ENCODE data around the gene MAPK7. TPM values are rescaled to one million over a fixed set of nuclear protein-coding genes. Genes with fewer than 3 reads are reported as not detected.

MAPK7 gene
- polyA plus RNA-seq, 4 donors, result 18.4 to 19.9 (median 18.8) TPM

- Histone ChIP-seq H3K4me1 (ENCODE audit: control insufficient read depth in 3 of 3, insufficient read depth in 2 of 3, low read depth in 1 of 3, low read length in 2 of 3) (peaks cover 8 to 52% (median 12%) of the 10 kb centered on the region in 3 donors), H3K4me3 (ENCODE audit: low read depth in 1 of 3, low read length in 3 of 3) (peak within 1 kb of the TSS in 1 of 3 donors; percentile 54), H3K9me3 (ENCODE audit: control insufficient read depth in 2 of 2, insufficient read depth in 1 of 2, low read depth in 1 of 2, low read length in 1 of 2) (no peaks in the 10 kb centered on the region), H3K27ac (ENCODE audit: low read depth in 1 of 3, low read length in 2 of 3) (peak within 1 kb of the TSS; percentile 63 to 90 (median 88)), H3K36me3 (ENCODE audit: control insufficient read depth in 3 of 3, insufficient read depth in 2 of 3, low read depth in 1 of 3, low read length in 3 of 3) (peaks cover 0 to 48% (median 5%) of the 10 kb centered on the region in 3 donors), H3K27me3 (ENCODE audit: control insufficient read depth in 3 of 3, insufficient read depth in 3 of 3, low read length in 3 of 3) (no peaks in the 10 kb centered on the region)
- DNase-seq (peak in 1 of 2 donors; percentile 75), FAIRE-seq (no peak)
- 18 to 46% (median 37%) methylated on average over 19 to 22 of the region's 22 CpGs for WGBS, 3 donors
Observed at GRCh38 chr17:19386974-19387920, 8.9 kb downstream of the MAPK7 start, which contains the start of gene MFAP4. Gene MFAP4, minus strand, starts transcription at chr17:19387190. Its CDS starts 35 bp downstream, at chr17:19387155.

DNA sequence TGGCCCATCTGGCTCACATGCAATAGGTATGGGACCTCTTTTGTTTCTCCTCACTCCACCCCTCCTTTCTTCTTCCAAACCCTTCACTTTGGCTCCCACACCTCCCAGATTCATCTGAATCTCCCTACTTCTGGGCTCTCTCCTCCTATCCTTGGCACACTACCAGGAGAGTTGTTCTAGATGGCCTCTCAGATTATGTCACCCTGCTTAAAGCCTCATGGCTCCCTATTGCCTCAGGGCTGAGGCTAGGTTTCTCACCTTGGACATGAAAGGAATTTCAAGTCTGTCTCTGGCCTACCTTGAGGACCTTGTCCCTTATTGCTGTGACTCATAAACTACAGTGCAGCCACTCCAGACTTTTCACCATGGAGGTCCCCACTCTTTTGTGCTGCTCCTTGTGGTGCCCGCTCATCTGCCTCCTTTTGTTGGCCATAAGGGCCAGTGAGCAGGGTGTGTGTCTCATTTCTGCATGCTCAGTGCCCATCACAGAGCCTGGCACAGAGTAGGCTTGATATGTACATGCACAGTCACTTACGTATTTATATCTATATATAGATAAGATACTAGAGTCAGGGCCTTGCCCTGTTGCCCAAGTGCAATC, 9.7 kb downstream of the MAPK7 start:
- WGBS, 3 donors, result 52 to 67% (median 53%) methylated on average over 2 of the region's 2 CpGs
- Histone ChIP-seq H3K4me1 (ENCODE audit: control insufficient read depth in 3 of 3, insufficient read depth in 2 of 3, low read depth in 1 of 3, low read length in 2 of 3) (peaks cover 8 to 46% (median 12%) of the 10 kb centered on the region in 3 donors), H3K27ac (ENCODE audit: low read depth in 1 of 3, low read length in 2 of 3) (peak overlapping the region; percentile 63 to 88 (median 87)), H3K27me3 (ENCODE audit: control insufficient read depth in 3 of 3, insufficient read depth in 3 of 3, low read length in 3 of 3) (no peaks in the 10 kb centered on the region), H3K9me3 (ENCODE audit: control insufficient read depth in 2 of 2, insufficient read depth in 1 of 2, low read depth in 1 of 2, low read length in 1 of 2) (no peaks in the 10 kb centered on the region), H3K4me3 (ENCODE audit: low read depth in 1 of 3, low read length in 3 of 3) (no peak overlapping the region), H3K36me3 (ENCODE audit: control insufficient read depth in 3 of 3, insufficient read depth in 2 of 3, low read depth in 1 of 3, low read length in 3 of 3) (peaks cover 0 to 41% (median 4%) of the 10 kb centered on the region in 3 donors)
- FAIRE-seq (no peak), DNase-seq (peak; percentile 85 to 87)

DNA sequence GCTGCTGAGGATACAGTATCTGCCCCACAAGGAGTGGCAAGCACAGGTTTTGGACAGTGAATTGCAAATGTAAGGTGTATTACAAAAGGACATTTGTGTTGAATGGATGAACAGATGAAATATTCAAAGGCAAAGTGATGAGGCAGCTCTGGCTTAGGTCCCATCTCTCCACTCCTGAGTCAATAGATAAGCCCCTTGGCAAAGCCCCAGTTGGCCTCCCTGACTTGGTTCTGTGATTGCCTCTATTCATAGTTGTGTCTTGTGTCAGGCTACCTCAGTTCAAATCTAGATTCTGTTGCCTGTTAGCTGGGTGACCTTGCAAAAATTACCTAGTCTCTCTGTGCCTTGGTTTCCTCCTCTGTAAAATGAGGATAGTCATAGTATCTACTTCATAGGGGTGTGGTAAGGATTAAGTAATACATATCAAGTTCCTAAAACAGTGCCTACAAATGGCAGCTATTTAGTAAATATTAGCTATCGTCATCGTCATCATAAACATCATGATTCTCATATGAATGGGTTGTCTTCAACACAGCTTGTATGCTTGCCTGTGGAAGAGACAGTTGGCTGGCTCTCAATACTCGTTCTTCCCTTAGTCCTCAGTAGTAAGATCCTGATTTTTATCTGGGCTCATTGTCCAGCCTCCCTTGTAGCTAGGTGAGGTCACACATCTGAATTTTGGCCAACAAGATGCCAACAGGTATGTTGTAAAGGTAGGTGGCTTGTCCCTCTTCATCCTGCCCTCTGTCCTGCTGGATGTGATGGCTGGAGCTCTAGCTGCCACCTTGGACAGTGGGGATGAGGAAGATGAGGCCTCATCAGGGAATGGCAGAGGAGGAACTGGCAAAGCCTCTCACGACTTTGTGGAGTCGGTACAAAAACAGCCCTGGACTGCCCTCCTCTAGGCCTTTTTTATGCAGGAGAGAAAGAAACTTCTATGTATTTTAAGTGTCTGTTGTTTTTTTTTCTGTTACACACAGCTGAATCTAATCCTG, 10.8 kb downstream of the MAPK7 start:
- H3K36me3 ChIP-seq (ENCODE audit: control insufficient read depth in 3 of 3, insufficient read depth in 2 of 3, low read depth in 1 of 3, low read length in 3 of 3), result peaks cover 0 to 30% (median 0%) of the 10 kb centered on the region in 3 donors
- peak overlapping the region in 2 of 3 donors; percentile 87 to 88 for H3K27ac ChIP-seq (ENCODE audit: low read depth in 1 of 3, low read length in 2 of 3)
- H3K27me3 ChIP-seq (ENCODE audit: control insufficient read depth in 3 of 3, insufficient read depth in 3 of 3, low read length in 3 of 3), result no peaks in the 10 kb centered on the region
- no peak overlapping the region for H3K4me3 ChIP-seq (ENCODE audit: low read depth in 1 of 3, low read length in 3 of 3)
- no peaks in the 10 kb centered on the region for H3K9me3 ChIP-seq (ENCODE audit: control insufficient read depth in 2 of 2, insufficient read depth in 1 of 2, low read depth in 1 of 2, low read length in 1 of 2)
- 67 to 89% (median 81%) methylated on average over 5 of the region's 5 CpGs for WGBS, 3 donors
- no peak for FAIRE-seq
- DNase-seq, result peak in 1 of 2 donors; percentile 17
- peaks cover 8 to 46% (median 12%) of the 10 kb centered on the region in 3 donors for H3K4me1 ChIP-seq (ENCODE audit: control insufficient read depth in 3 of 3, insufficient read depth in 2 of 3, low read depth in 1 of 3, low read length in 2 of 3)

DNA sequence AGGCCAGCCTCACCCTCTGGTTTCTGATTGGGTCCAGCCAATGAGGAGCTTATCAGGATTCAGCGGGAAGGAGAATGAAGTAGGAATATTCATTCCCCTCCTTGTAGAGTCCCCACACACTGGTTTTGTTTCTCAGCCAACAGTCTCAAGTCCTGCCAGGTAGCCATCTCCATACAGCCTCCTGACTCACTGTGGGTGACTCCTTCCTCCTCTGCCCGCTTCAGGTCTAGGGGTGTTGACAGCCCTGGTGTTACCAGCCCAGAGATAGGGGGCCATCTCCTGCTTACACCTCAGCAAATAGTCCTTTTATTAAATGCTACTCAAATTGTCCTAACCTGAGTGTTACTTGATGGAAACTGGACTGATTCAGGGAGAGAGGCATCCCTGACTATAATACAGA, 12.7 kb downstream of the MAPK7 start:
- H3K4me1 ChIP-seq (ENCODE audit: control insufficient read depth in 3 of 3, insufficient read depth in 2 of 3, low read depth in 1 of 3, low read length in 2 of 3), result peaks cover 8 to 30% (median 12%) of the 10 kb centered on the region in 3 donors
- no peak overlapping the region for H3K4me3 ChIP-seq (ENCODE audit: low read depth in 1 of 3, low read length in 3 of 3)
- FAIRE-seq (no peak), DNase-seq (no peak)
- no peaks in the 10 kb centered on the region for H3K9me3 ChIP-seq (ENCODE audit: control insufficient read depth in 2 of 2, insufficient read depth in 1 of 2, low read depth in 1 of 2, low read length in 1 of 2)
- no peak overlapping the region for H3K27ac ChIP-seq (ENCODE audit: low read depth in 1 of 3, low read length in 2 of 3)
- H3K36me3 ChIP-seq (ENCODE audit: control insufficient read depth in 3 of 3, insufficient read depth in 2 of 3, low read depth in 1 of 3, low read length in 3 of 3), result peaks cover 0 to 11% (median 0%) of the 10 kb centered on the region in 3 donors
- WGBS, 3 donors, result 90 to 97% (median 94%) methylated on average over 2 of the region's 2 CpGs
- H3K27me3 ChIP-seq (ENCODE audit: control insufficient read depth in 3 of 3, insufficient read depth in 3 of 3, low read length in 3 of 3), result no peaks in the 10 kb centered on the region

DNA sequence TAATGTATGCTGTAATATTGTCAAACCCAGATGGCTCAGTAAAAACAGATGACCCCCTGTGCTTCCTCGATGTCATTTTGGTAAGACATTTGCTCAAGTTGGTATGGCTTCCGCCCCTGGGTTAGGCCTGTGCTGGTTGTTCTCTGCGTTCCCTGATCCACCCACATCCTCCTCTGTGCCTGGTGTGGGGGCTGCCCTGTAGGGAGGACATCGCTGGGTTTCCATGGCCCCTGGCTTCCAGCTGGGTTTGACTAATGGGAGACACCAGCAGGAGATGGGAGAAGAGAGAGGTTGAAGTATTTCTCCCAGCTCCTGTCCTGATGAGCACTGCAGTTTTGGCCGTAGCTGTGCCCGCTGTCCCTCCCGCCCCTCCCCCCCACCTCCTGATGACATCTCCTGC, 13.1 kb downstream of the MAPK7 start:
- FAIRE-seq, result no peak
- no peak for DNase-seq

GRCh38 chr17:19392303-19392702, 14.0 kb downstream of the MAPK7 start:
- no peak for DNase-seq
- WGBS, 3 donors, result 84 to 87% (median 87%) methylated on average over 7 of the region's 7 CpGs
- H3K9me3 ChIP-seq (ENCODE audit: control insufficient read depth in 2 of 2, insufficient read depth in 1 of 2, low read depth in 1 of 2, low read length in 1 of 2), result no peaks in the 10 kb centered on the region

More for the DNA sequence above, 13.1 kb downstream of the MAPK7 start:
- Histone ChIP-seq H3K36me3 (ENCODE audit: control insufficient read depth in 3 of 3, insufficient read depth in 2 of 3, low read depth in 1 of 3, low read length in 3 of 3) (peaks cover 0 to 6% (median 0%) of the 10 kb centered on the region in 3 donors), H3K27me3 (ENCODE audit: control insufficient read depth in 3 of 3, insufficient read depth in 3 of 3, low read length in 3 of 3) (no peaks in the 10 kb centered on the region), H3K27ac (ENCODE audit: low read depth in 1 of 3, low read length in 2 of 3) (no peak overlapping the region), H3K4me1 (ENCODE audit: control insufficient read depth in 3 of 3, insufficient read depth in 2 of 3, low read depth in 1 of 3, low read length in 2 of 3) (peaks cover 8 to 30% (median 12%) of the 10 kb centered on the region in 3 donors), H3K4me3 (ENCODE audit: low read depth in 1 of 3, low read length in 3 of 3) (no peak overlapping the region), H3K9me3 (ENCODE audit: control insufficient read depth in 2 of 2, insufficient read depth in 1 of 2, low read depth in 1 of 2, low read length in 1 of 2) (no peaks in the 10 kb centered on the region)
- WGBS, 3 donors, result 85 to 93% (median 93%) methylated on average over 7 of the region's 7 CpGs

GRCh38 chr17:19397556-19398041, 19.3 kb downstream of the MAPK7 start:
- Histone ChIP-seq H3K27me3 (ENCODE audit: control insufficient read depth in 3 of 3, insufficient read depth in 3 of 3, low read length in 3 of 3) (no peaks in the 10 kb centered on the region), H3K4me3 (ENCODE audit: low read depth in 1 of 3, low read length in 3 of 3) (no peak overlapping the region), H3K4me1 (ENCODE audit: control insufficient read depth in 3 of 3, insufficient read depth in 2 of 3, low read depth in 1 of 3, low read length in 2 of 3) (peaks cover 6 to 15% (median 12%) of the 10 kb centered on the region in 3 donors), H3K27ac (ENCODE audit: low read depth in 1 of 3, low read length in 2 of 3) (peak overlapping the region in 2 of 3 donors; percentile 60 to 80), H3K36me3 (ENCODE audit: control insufficient read depth in 3 of 3, insufficient read depth in 2 of 3, low read depth in 1 of 3, low read length in 3 of 3) (no peaks in the 10 kb centered on the region), H3K9me3 (ENCODE audit: control insufficient read depth in 2 of 2, insufficient read depth in 1 of 2, low read depth in 1 of 2, low read length in 1 of 2) (no peaks in the 10 kb centered on the region)
- WGBS, 3 donors, result 20 to 49% (median 34%) methylated on average over 6 of the region's 6 CpGs
- DNase-seq, result no peak
- FAIRE-seq, result no peak

More at GRCh38 chr17:19392303-19392702, 14.0 kb downstream of the MAPK7 start:
- Histone ChIP-seq H3K27ac (ENCODE audit: low read depth in 1 of 3, low read length in 2 of 3) (no peak overlapping the region), H3K4me3 (ENCODE audit: low read depth in 1 of 3, low read length in 3 of 3) (no peak overlapping the region), H3K27me3 (ENCODE audit: control insufficient read depth in 3 of 3, insufficient read depth in 3 of 3, low read length in 3 of 3) (no peaks in the 10 kb centered on the region), H3K36me3 (ENCODE audit: control insufficient read depth in 3 of 3, insufficient read depth in 2 of 3, low read depth in 1 of 3, low read length in 3 of 3) (peaks cover 0 to 4% (median 0%) of the 10 kb centered on the region in 3 donors), H3K4me1 (ENCODE audit: control insufficient read depth in 3 of 3, insufficient read depth in 2 of 3, low read depth in 1 of 3, low read length in 2 of 3) (peaks cover 7 to 22% (median 12%) of the 10 kb centered on the region in 3 donors)
- no peak for FAIRE-seq

Data from small intestine (tissue), 7 donors.